DND-41 (cell line): ENCODE results near the gene GAD1.

Source experiments
- CTCF ChIP-seq: IDR thresholded peaks from 2 replicates; pipeline ENCODE4 v1.5.1; 2012; ENCODE audit warnings: borderline replicate concordance, low read length, moderate library complexity, mild to moderate bottlenecking; ENCODE audit not compliant: poor library complexity, severe bottlenecking; ENCODE audit errors: extremely low read depth
- EZH2 ChIP-seq: IDR thresholded peaks from 3 replicates; pipeline ENCODE4 v1.6.1; 2012; ENCODE audit warnings: borderline replicate concordance, low read depth, mild to moderate bottlenecking, moderate library complexity, low read length, inconsistent platforms; ENCODE audit not compliant: severe bottlenecking

GRCh38 chr2:170774074-170774473 lies 42.6 kb upstream of the GAD1 start:
- TF ChIP-seq CTCF (no peak), EZH2 (no peak)
